Measurements from ENCODE around the gene FCN1.

The FCN1 gene

DNA sequence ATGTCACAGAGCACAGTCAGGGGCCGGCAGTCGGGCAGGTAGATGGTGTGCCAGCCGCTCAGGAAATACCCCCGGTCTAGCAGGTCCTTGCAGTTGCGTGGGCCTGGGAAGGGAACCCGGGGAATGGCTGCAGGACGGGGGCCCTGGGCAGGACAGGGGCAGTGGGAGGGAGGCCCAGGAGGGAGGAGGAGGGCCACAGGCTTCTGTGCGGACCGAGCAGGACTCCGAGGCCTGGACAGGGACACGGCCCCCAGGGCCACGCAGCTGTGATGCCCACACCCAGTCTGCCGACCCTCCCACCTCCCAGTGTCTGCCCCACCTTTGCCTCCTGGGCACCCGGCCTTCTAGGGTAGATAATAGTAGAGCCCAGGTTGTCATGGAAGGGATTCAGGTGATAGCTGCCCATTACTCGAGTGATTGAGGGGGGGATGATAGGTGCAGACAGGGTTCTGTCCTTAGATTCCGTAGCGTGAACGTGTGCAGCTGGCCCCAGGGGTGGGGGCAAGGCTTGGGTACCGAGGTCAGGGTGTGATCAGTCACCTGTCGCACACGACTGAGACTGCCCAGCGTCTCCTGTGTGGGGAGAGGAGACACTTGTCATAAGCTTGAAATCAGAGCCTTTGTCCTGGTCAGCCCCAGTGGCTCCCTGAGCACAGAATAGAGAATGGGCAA lies 4.5 kb downstream of the FCN1 start:
- DNase-seq, result no peak

DNA sequence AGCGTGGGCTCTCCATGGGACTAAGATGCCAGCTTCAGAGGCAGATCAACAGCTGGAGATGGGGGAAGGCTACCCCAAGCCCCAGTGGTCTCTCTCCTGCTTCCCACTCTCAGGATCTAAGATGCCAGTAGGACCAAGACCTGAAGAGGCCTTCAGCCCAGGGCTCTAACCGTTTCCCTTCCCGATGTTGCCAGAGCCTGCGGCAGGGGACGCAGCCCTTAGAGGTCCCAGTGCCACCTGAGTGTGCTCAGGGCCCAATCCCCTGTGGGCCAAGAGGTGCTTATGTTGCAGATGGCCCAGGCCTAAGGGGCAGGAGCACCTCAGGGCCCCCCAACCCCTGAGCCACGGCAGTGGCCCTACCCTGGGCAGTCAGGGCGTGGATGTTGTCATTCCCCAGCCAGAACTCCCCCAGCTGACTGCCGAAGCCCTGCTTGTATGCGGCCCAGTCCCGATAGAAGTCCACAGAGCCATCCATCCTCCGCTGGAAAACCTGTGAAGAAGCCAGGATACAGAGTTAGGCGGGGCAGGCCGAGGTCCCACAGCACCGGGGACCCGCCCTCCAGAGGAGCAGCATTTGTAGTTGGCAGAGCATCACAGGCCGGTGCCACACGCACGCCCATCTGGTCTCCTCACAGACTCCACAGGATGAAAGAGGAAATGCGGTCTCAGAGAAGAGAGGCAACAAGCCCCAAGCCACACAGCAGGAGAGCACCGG lies 5.4 kb downstream of the FCN1 start:
- no peak for DNase-seq

DNA sequence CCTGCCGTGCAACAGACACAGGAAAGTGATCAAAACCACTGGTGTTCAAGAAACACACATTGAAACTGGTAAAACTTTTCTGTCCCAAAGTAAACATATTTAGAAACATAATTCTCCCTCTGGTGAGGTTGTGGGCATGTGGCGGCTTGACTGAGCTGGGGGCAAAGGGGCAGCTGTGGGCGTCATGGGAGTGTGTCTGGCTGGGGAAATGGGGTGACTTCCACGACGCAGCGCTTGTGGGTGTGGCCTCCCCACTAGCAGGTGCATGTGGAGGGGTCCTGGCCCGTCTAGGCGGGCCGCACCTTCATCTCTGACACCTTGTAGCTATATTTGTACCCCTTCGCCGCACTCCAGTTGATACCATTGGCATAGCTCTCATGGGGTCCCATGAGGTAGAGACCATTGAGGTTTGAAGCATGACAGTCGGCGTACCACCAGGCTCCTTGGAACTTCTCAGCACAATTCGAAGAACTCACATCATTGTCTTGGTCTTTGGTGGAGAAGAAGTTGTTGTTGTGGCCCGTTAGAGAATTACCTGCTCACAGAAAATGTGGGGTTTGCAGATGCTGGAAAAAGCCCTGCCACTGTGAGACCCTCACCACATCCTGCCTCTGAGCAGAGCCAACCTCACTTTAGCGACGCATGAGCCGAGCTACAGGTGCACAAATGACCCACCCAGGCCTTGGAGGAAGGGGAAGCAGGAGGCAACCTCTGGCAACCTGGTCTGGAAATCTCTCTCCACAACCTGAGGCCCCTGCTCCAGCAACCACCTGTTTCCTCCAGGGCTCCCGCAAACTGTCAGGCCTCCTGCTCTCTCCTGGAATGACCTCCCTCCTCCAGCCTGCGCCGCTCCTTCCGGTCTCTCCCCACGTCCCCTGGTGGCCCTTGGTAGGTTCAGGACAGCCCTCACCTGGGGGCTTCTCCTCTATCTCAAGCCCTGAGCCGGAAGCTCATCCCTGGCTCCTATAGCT lies 7.9 kb downstream of the FCN1 start:
- DNase-seq, result no peak

DNA sequence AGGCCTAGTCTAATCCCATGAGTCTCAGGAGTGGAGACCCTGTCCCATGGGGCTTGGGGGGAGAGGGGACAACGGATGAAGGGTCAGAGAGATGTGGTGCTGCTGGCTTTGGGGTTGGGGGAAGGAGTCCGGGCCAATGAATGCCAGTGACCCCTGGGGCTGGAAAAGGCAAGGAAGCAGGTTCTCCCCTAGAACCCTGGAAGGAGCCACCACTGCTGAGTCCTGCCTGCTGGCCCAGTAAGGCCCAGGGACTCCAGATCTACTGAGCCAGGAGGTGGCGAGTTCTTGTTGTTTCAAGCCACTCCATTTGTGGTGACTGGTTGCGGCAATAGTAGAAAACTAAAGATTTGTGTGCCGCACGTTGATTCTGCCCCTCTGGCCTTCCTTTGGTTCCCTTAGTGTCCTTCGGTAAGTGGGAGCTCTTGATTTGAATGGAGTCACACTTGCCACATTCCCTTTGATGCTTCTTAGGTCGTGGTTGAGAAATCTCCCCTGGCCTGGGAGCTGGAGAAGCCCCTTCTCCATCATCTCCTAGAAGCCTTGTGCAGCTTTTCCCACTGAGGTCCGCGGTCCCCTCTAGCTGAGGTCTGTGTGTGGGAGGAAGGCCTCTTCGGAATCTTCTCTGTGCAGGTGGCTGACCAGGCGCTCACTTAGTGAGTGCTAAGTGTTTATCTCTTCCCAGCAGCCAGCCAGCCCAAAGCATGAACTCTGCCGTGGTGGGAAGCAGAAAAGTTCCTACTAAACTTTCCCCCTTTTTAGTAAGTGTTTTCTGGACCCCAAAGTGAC lies 9.0 kb downstream of the FCN1 start:
- no peak for DNase-seq

DNA sequence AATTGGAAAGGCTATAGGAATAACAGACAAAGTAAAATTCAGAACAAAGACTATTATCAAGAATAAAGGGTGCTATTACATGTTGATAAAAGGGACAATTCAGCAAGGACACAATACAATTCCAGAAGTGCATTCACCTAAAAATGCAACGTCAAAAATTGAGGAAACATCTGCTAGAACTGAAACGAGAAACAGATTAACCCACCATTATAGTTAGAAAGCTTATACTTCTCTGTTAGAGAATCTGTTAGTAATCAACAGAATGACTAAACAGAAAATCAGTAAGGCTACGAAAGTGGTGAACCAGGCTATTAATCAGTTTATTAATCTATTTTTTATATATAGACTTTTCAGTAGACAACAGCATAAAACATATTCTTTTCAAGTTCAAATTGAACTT lies 14.8 kb downstream of the FCN1 start:
- no peak for DNase-seq

DNA sequence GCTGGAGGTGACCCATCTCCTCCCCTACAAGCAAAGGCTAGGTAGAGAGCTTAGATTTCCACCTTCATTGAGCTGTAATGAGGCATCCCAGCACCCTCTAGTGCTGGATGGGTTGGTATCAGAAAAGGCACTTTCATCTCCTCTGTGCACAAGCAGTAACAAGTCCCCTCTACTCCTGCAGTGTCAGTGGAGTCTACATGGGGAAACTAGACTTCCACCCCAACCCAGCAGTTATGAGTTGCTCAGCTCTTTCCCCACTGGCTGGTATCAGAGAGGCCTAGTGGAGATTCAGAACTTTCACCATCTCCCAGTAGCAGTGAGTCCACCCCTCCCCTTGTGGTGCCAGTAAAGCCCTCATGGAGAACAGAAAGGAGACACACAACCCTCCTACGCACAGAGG lies 17.9 kb downstream of the FCN1 start:
- no peak for DNase-seq

DNA sequence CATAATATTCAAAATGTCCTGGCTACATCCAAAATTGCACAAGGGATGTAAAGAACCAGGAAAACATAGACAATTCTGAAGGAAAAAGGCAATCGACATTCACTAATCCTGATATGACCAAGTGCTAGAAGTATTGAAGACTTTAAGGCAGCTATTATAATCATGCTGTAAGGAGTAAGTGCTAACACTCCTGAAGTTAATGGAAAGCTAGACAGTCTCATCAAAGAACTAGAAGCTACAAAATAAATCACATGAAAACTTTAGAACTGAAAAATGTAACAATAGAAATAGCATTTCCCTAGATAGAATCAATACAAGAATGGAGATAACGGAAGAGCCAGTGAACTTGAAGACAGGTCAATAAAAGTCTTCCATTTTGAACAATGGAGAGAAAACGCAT lies 18.5 kb downstream of the FCN1 start:
- no peak for DNase-seq

DNA sequence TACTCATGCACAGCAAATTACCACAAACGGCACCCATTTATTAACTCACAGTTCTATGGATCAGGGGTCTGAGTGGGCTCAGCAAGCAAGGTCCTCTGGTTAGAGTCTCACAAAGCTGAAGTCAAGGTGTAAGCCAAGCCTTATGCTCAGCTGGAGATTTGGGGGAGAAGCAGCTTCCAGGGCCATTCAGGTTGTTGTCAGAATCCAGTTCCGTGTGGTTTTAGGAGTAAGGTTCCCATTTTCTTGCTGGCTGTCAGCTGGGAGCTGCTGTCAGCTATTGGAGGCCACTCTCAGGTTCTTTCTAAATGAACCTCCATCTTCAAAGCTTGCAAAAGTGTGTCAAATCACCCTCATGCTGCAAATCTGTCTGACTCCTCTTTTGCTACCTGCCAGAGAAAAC lies 19.4 kb downstream of the FCN1 start:
- no peak for DNase-seq

DNA sequence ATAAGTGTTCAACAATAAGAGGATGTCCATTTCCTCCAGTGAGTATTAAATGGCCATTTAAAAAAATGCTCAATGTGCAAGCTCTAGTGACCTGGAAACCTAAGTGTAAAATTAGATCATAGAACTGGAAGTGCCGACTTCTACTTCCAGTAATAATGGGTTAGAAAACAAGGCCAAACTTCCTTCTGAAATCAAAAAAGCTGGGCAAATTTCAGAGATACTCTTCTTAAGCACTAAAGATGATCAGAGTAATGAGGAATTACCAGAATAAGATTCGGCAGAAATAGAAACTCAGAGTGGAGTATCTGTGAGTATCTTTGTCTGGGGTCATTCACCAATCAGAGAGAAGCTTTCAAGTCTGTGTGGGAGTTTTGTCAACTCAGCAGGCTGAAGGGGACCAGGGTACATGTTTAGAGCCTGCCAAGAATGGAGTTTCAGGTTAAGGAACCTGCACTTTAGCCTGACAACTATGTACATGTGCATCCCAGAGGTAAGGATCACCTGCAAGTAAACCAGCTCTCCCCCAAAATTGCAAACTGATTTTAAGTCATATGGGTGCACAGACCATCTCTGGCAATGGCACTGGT lies 20.0 kb downstream of the FCN1 start:
- no peak for DNase-seq

DNA sequence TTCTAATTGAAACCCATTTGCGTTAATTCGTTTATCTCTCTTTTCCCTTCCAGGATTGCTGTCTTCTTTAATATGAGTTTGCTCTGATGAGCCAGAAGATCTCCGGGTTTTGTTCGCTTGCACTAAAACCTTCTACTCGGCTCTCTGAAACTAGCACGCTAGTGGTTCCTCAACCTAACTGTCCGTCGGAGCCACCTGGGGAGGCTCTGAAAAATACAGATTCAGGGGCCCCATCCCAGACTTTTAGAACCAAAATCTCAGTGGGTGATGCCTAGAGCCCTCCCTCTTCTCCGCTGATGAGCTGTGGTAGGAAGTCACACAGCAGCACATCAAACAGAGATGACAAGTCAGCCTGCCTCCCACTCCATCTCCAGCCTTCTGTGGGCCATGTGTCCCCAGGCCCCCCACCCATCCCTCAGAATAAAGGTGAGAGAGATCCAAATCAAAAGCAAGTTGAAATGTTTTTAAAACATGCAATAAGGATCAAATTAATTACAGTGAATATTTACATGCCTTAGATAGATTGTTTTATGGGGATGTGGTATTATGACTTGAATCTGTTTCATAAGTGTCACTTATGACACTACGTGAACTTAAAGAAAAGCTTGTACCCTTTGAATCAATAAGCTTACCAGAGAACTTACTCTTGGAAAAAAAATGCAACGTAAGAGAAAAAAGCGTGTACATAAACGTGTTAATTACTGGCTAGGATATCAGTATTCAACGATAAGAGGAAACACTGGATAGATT lies 20.7 kb downstream of the FCN1 start:
- DNase-seq, result no peak

DNA sequence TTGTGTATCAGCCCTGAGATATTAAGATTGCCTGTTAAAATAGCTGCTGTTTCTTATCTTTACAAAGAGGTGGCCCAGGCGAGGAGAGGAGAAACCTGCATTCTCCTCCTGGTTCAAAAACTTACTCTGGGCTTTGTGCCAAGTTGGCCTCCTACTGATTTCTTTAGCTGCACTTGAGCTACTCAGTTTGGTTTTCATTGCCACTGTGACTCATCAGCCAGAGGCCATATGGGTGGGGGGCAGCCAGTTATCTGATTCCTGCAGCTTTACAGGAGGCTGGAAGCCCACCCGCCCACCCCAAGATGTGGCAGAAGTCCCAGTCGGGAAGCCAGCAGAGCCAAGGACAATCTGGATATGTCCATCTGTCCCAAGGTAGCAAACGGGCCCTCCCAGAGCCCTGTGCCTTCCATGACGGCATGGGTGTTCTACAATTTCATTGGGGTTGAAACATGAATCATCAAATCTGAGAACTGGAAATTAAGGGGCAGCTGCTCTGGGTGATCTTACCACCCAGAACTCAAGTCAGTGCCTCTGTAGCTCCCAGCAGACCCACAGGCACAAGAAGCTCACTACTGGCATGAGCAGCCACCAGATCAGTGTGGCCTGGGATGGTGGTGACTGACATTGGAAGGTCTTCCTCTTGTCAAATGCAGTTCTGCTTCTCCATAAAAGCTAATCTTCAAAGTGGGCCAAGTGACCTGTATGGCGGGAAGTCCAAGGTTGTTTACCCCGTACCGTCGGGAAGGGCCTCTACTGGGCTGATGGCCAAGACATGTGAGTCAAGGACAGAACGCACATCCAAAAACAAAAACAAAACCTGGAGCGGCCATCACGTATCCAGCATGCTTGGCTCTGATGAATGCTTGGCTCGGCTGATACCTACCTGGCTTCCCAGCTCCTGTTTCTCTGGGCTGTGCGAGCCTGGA lies 21.5 kb downstream of the FCN1 start:
- no peak for DNase-seq

DNA sequence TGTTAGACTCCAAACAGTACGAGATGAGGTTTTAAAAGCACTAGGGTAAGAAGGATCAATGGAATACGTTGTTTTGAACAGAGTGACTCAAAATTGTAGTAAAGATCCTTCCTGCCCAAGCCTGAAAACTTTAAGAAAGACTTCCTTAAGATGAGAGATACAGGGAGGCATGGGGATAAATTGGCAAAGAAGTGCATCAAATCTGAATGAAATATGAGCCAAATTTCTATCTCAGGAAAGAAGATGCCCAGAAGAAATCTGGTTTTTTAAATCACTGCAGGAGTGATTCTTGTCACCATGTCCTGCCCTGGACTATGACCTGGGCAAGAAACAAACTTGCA lies 22.2 kb downstream of the FCN1 start:
- DNase-seq, result no peak

DNA sequence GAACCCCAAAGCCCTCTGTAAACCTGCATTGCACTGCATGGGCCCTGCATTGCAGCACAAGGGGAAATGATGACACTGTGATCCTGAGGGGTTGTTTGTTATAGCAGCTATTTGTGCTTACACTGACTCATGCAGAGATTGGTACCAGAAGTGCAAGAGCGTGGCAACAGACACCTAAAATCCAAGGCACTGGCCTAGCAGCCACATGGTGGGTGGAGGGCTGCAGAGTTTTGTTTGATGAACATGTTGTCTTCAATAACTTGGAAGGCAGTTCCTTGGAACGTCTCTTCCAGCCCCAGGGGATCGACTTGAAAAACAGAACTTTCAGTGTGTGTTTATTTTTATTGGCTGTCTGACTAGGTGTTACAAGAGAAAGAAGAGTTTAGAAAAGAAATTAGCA lies 22.6 kb downstream of the FCN1 start:
- no peak for DNase-seq

DNA sequence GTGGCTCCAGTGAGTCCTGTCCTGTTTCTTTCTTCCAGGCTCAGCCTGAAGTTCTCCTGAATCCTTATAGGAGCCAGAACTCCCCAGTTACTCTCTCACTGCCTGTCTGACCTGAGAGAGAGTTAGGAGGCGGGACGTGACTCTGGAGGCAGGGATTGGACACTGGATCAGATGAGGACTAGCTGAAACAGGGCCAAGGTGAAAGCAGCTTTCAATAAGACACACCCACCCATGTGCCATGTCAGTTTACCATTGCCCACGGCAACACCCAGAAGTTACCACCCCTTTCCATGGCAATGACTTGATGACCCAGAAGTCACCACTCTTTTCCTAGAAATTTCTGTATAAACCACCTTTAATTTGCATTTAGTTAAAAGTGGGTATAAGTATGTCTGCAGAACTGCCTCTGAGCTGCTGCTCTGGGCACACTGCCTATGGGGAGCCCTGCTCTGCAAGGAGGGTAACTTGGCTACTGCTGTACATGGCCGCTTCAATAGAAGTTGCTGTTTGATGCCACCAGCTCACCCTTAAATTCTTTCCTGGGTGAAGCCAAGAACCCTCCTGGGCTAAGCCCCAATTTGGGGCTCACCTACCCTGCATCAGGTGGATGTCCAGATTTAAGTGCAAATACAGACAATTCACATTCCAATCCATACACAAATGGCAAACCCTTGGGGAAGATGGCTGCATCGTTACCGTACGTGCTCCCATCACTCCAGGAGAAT lies 23.4 kb downstream of the FCN1 start:
- DNase-seq, result no peak

DNA sequence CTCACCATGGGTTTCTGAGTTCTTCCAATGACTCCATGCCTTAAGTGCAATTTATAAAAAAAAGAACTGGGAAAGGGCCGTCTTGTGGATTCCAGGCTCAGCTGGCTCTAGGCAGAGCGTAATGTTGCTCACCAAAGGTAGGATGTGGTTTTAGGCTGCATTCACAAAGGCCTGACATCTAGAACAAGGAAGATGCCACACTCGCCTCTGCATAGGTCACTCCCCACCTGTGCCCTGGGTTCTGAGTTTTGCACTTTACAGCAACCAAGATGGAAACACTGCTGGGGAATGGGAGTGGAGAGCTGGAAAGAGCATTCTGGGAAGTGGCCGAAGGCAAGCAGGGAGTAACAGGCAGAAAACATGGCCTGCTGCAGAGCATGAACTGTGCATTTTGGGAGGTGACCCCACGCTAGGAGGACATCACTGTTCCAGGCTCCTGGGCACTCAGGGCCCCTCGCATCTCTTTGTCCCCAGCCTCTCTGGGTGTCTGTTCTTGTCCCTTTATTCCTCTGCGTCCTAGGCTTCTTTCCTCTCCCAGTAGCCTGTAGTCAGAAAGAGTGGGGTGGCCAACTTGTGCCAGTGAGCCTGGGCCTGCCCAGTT lies 24.8 kb downstream of the FCN1 start:
- DNase-seq, result no peak

DNA sequence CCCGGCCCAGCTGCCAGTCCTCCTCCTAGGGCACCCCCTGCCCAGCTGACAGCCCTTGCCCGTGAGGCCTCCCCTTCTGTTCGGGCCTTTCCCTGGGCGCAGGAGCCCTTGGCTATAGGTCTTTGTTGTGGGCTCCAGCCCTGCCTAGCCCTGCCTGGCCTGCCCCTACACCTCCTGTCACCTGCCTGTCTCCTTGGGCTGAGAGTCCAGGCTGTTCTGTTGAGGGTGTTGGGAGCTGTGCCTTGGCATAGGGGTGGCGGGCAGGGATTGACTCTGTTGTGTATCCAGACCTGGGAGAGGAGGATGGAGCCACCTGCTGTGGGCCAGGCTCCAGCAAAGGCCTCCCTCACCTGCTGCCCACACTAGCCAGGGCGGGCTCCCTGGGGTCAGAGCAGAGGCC lies 25.5 kb downstream of the FCN1 start:
- DNase-seq, result no peak

DNA sequence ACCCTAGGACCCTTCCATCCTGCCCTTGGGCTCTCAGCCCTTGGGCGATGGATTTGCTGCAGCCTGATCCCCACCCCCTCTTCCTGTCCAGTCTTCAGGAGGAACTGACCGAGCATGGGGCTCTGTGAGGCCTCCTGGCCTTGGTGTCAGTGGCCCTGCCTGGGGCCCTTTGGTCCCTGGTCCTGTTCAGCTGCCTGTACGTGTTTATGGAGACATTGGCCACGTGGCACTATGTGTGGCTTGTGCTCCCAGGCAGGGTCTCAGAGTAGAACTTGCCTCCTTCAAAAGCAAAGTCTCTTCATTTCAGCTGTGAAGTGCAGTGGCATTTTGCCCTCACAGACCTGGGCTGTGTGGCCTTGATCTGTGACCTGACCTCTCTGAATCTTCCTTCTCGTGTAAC lies 26.0 kb downstream of the FCN1 start:
- DNase-seq, result no peak

DNA sequence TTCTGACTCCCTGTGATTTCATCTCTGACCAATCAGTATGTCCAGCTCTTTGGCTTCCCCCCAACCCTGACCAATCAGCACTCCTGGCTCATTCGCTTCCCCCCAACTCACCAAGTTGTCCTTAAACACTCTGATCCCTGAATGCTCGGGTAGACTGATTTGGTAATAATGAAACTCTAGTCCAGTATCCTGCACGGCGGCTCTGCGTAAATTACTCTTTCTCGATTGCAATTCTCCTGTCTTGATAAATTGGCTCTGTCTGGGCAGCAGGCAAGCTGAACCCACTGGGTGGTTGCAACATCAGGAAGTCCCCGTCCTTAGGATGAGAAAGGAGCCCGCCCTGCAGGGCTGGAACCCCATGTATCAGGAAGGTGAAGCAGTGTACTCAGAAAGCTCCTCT lies 26.7 kb downstream of the FCN1 start:
- DNase-seq, result no peak

DNA sequence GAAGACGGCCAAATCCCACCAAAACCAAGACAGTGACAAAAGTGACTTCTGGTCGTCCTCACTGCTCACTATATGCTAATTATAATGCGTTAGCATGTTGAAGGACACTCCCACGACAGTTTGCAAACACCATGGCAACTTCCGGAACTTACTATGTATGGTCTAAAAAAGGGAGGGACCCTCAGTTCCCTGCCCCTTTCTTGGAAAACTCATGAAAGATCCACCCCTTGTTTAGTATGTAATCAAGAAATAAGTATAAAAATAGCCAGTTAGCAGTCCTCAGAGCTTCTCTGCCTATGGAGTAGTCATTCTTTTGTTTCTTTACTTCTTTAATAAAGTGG lies 27.6 kb downstream of the FCN1 start:
- DNase-seq, result no peak
